Upper lobe of left lung (tissue), 4 donors: ENCODE results near the gene MAGI2.

Experiments
- EP300 ChIP-seq, 4 donors: sonication (generic); formaldehyde crosslinking; IDR thresholded peaks; one replicate each; pipeline ENCODE4 v1.5.1; 2017; ENCODE audit warnings: antibody characterized with exemption in 4 of 4, control low read depth in 2 of 4
- POLR2A ChIP-seq, 4 donors: fragments of 450-650 bp; IDR thresholded peaks; one replicate each; pipeline ENCODE4 v1.5.1; 2016 to 2017; ENCODE audit warnings: antibody characterized with exemption in 4 of 4, mild to moderate bottlenecking in 2 of 4
- POLR2AphosphoS5 ChIP-seq, 2 donors: sonication (generic); formaldehyde crosslinking; IDR thresholded peaks; one replicate each; pipeline ENCODE4 v1.5.1; 2017; ENCODE audit warnings: antibody characterized with exemption in 2 of 2
- TF ChIP-seq, protein P1 (sequence below), 6 experiments: fragments of 450-650 bp in 4 of 6; fragments of 200-600 bp in 2 of 6; sonication (generic) in 2 of 6; IDR thresholded peaks; one replicate each; pipeline ENCODE4 v1.5.1; 2016 to 2019; ENCODE audit warnings: antibody characterized with exemption in 6 of 6

DNA sequence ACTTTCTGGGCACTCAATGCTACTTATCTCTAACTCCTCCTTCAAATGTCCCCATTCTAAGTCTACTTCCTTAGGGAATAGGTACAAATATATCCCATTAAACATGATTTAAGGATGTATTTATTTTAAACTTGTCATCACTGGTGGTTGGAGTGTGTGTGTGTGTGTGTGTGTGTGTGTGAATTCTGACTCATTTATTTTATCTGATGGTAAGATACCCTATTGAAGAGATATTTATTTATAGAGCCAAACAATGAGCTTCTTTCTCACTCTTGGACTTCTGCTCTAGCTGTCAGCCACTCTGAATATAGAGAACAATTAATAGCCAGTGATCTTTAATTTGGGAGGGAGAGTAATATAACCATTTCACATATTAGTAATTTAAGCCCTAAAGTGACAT lies 17.8 kb upstream of the MAGI2 start:
- TF ChIP-seq, protein P1, sequence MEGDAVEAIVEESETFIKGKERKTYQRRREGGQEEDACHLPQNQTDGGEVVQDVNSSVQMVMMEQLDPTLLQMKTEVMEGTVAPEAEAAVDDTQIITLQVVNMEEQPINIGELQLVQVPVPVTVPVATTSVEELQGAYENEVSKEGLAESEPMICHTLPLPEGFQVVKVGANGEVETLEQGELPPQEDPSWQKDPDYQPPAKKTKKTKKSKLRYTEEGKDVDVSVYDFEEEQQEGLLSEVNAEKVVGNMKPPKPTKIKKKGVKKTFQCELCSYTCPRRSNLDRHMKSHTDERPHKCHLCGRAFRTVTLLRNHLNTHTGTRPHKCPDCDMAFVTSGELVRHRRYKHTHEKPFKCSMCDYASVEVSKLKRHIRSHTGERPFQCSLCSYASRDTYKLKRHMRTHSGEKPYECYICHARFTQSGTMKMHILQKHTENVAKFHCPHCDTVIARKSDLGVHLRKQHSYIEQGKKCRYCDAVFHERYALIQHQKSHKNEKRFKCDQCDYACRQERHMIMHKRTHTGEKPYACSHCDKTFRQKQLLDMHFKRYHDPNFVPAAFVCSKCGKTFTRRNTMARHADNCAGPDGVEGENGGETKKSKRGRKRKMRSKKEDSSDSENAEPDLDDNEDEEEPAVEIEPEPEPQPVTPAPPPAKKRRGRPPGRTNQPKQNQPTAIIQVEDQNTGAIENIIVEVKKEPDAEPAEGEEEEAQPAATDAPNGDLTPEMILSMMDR (IDR thresholded peaks at IDR 0.05), result no peak
- TF ChIP-seq POLR2A (IDR thresholded peaks at IDR 0.05) (no peak), POLR2AphosphoS5 (IDR thresholded peaks at IDR 0.05) (no peak), EP300 (IDR thresholded peaks at IDR 0.05) (no peak)
